Measurements from ENCODE around the gene NKAP. TPM values are rescaled to one million over a fixed set of nuclear protein-coding genes. Genes with fewer than 3 reads are reported as not detected.
"Not testable (repeated sequence)": the region's sequence is repeated elsewhere in the genome, so short reads cannot be mapped to it uniquely, and the experiment has no call there.

Gene NKAP
- total RNA-seq, 1 donor, result 4.3 TPM

DNA sequence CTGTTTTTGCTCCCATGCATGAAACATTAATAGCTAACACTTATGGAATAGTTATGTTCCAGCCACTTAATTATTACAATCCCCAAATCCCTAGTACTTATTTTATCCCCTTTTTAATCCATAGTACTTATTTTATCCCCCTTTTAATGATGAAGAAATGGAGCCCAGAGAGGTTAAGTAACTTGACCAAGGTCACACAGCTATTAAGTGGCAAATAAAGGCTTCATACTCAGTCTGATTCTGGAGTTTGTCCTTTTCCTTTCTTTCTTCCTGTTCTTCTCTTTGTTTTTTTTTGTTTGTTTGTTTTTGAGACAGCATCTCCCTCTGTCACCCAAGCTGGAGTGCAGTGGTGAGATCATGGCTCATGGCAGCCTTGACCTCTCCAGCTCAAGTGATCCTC, 2.2 kb downstream of the NKAP start:
- no peaks in the 10 kb centered on the region for H3K9me3 ChIP-seq (ENCODE audit: low read depth, low read length)
- H3K27me3 ChIP-seq (ENCODE audit: insufficient read depth, low read length), result no peaks in the 10 kb centered on the region
- H3K27ac ChIP-seq (ENCODE audit: low read depth, low read length), result no peak overlapping the region
- H4K20me1 ChIP-seq (ENCODE audit: insufficient read depth, low read length), result no peaks in the 10 kb centered on the region
- H3K36me3 ChIP-seq (ENCODE audit: insufficient read depth, low read length), result peaks cover 4% of the 10 kb centered on the region
- peaks cover 12% of the 10 kb centered on the region for H3K79me2 ChIP-seq (ENCODE audit: insufficient read depth, low read length)
- TF ChIP-seq, protein P1, sequence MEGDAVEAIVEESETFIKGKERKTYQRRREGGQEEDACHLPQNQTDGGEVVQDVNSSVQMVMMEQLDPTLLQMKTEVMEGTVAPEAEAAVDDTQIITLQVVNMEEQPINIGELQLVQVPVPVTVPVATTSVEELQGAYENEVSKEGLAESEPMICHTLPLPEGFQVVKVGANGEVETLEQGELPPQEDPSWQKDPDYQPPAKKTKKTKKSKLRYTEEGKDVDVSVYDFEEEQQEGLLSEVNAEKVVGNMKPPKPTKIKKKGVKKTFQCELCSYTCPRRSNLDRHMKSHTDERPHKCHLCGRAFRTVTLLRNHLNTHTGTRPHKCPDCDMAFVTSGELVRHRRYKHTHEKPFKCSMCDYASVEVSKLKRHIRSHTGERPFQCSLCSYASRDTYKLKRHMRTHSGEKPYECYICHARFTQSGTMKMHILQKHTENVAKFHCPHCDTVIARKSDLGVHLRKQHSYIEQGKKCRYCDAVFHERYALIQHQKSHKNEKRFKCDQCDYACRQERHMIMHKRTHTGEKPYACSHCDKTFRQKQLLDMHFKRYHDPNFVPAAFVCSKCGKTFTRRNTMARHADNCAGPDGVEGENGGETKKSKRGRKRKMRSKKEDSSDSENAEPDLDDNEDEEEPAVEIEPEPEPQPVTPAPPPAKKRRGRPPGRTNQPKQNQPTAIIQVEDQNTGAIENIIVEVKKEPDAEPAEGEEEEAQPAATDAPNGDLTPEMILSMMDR (IDR thresholded peaks at IDR 0.05; ENCODE audit: extremely low read depth, low read depth, low read length), result no peak
- H3K4me2 ChIP-seq (ENCODE audit: insufficient read depth, low read length), result no peak overlapping the region
- no peak overlapping the region for H2AFZ ChIP-seq (ENCODE audit: low read length)
- H3K4me1 ChIP-seq (ENCODE audit: insufficient read depth, low read length), result peaks cover 8% of the 10 kb centered on the region
- no peak overlapping the region for H3K4me3 ChIP-seq (ENCODE audit: insufficient read depth, low read length)
- no peak for DNase-seq (ENCODE audit: insufficient read length, low spot score, missing footprints)

DNA sequence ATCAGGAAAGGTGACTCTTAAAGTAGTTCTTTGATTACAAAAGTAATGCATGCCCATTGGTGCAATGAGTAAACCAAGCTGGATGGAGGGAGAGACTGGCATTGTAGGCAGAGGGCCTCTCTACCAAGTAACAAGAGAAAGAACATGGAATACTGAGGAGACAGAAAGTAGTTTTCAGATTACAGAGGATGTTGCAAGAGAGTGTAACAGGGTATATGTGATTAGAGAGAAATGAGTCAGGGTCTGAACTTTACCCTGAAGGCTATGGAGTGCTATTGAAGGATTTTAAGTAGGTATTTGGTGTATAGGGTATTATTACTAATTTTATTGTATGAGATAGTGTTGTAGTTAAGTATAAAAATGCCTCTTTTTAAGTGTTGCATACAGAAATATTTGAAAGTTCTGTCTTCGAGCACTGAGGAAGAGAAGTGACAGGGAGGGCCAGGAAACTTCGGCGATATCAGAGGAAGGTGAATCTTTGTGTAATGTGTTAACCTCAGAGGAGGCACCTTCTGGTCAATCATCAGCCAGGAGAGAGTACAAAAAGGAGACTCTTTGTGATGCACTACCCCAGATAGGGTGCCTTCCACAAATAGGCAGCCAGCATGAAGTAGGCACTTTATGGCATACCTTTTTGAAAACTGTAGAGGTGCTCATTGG, 8.2 kb downstream of the NKAP start:
- Histone ChIP-seq H3K36me3 (ENCODE audit: insufficient read depth, low read length) (peaks cover 16% of the 10 kb centered on the region), H2AFZ (ENCODE audit: low read length) (no peak overlapping the region), H3K27me3 (ENCODE audit: insufficient read depth, low read length) (no peaks in the 10 kb centered on the region), H3K9me3 (ENCODE audit: low read depth, low read length) (no peaks in the 10 kb centered on the region), H4K20me1 (ENCODE audit: insufficient read depth, low read length) (no peaks in the 10 kb centered on the region), H3K4me1 (ENCODE audit: insufficient read depth, low read length) (no peaks in the 10 kb centered on the region), H3K4me3 (ENCODE audit: insufficient read depth, low read length) (no peak overlapping the region), H3K79me2 (ENCODE audit: insufficient read depth, low read length) (no peaks in the 10 kb centered on the region), H3K27ac (ENCODE audit: low read depth, low read length) (no peak overlapping the region), H3K4me2 (ENCODE audit: insufficient read depth, low read length) (no peak overlapping the region)
- no peak for DNase-seq (ENCODE audit: insufficient read length, low spot score, missing footprints)
- TF ChIP-seq, protein P1 (IDR thresholded peaks at IDR 0.05; ENCODE audit: extremely low read depth, low read depth, low read length), result no peak

DNA sequence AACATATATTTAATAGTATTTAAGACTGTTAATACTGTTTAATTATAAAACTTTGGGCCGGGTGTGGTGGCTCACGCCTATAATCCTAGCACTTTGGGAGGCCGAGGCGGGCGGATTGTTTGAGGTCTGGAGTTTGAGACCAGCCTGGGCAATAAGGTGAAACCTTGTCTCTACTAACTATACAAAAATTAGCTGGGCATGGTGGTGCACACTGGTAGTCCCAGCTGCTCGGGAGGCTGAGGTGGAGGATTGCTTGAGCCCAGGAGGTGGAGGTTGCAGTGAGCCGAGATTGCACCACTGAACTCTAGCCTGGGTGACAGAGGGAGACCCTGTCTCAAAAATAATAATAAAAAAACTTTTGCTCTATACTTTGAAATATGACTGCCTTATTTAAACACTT, 21.2 kb downstream of the NKAP start:
- H3K36me3 ChIP-seq (ENCODE audit: insufficient read depth, low read length); H4K20me1 ChIP-seq (ENCODE audit: insufficient read depth, low read length); H3K4me3 ChIP-seq (ENCODE audit: insufficient read depth, low read length); H2AFZ ChIP-seq (ENCODE audit: low read length); H3K27ac ChIP-seq (ENCODE audit: low read depth, low read length); H3K9me3 ChIP-seq (ENCODE audit: low read depth, low read length); H3K27me3 ChIP-seq (ENCODE audit: insufficient read depth, low read length); H3K4me1 ChIP-seq (ENCODE audit: insufficient read depth, low read length); H3K79me2 ChIP-seq (ENCODE audit: insufficient read depth, low read length); H3K4me2 ChIP-seq (ENCODE audit: insufficient read depth, low read length); DNase-seq (ENCODE audit: insufficient read length, low spot score, missing footprints): not testable (repeated sequence)

DNA sequence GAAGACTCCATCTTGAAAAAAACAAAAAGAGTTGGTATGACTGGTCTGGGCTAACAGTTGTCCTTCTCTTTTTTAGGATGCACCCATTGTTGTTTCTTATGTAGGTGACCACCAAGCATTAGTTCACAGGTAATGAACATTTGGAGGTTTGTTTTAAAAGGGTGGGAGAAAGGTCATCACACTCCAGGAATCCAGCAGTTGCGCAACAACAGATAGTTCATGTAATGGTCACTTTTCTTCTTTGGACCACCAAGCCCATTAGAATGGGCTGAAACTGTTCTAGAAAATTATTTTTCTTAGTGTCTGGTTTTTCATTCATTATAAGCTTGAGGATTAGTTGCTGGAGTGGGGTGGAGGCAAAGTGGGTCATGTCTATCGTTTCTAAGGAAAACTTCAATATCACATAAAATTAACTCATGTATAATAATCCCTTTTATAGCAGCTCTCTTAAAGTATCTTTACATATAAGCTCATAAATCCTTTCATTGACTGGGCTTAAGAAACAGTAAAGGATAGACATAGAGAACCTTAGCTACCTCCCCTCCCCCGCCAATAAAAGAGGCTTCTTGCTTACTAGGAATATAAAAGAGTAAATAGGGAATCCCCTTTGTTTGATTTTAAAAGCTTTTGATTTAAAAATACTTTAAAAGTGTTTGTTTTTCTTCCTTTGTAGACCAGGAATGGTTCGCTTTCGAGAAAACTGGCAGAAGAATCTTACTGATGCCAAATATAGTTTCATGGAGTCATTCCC, 23.5 kb downstream of the NKAP start:
- Histone ChIP-seq H3K79me2 (ENCODE audit: insufficient read depth, low read length) (no peaks in the 10 kb centered on the region), H3K27ac (ENCODE audit: low read depth, low read length) (no peak overlapping the region), H3K4me3 (ENCODE audit: insufficient read depth, low read length) (no peak overlapping the region), H2AFZ (ENCODE audit: low read length) (no peak overlapping the region), H3K36me3 (ENCODE audit: insufficient read depth, low read length) (no peaks in the 10 kb centered on the region), H3K4me1 (ENCODE audit: insufficient read depth, low read length) (no peaks in the 10 kb centered on the region), H4K20me1 (ENCODE audit: insufficient read depth, low read length) (no peaks in the 10 kb centered on the region), H3K4me2 (ENCODE audit: insufficient read depth, low read length) (no peak overlapping the region), H3K9me3 (ENCODE audit: low read depth, low read length) (no peaks in the 10 kb centered on the region), H3K27me3 (ENCODE audit: insufficient read depth, low read length) (no peaks in the 10 kb centered on the region)
- no peak for DNase-seq (ENCODE audit: insufficient read length, low spot score, missing footprints)
- TF ChIP-seq, protein P1 (IDR thresholded peaks at IDR 0.05; ENCODE audit: extremely low read depth, low read depth, low read length), result no peak
